Endothelial cell of umbilical vein (primary cell): Measurements from ENCODE around the gene SPACA6. TPM values are rescaled to one million over a fixed set of nuclear protein-coding genes. Genes with fewer than 3 reads are reported as not detected.

ENCODE experiments used
- BruUV-seq: library from RNA; stranded (reverse); fragments of 400-500 nt; replicated peaks from 2 replicates; lab custom pipeline; 2021; lab: Mats Ljungman, UMichigan
- CTCF ChIA-PET: fragments of 300-600, 350-600 bp; sonication (Branson Sonifier 250); formaldehyde crosslinking; loops from one replicate; lab custom pipeline; 2021; ENCODE audit warnings: antibody characterized with exemption, inconsistent platforms; lab: Charles Lee
- POLR2A ChIA-PET: fragments of 300-600, 350-600 bp; sonication (Branson Sonifier 250); formaldehyde crosslinking; loops from one replicate; lab custom pipeline; 2021; ENCODE audit warnings: antibody characterized with exemption, inconsistent platforms; lab: Charles Lee
- DNase-seq: peaks from one replicate; pipeline ENCODE4 v3.0.0-alpha.2; 2011; ENCODE audit warnings: low read depth, low spot score
- FAIRE-seq: peaks from 2 replicates; lab custom pipeline; 2011; peaks lifted over from hg19 to GRCh38; lab: Jason Lieb, UNC
- H2AFZ ChIP-seq: 2 replicates; pipeline ENCODE4 v1.6.0; 2012; ENCODE audit warnings: low read depth, low read length, control low read depth, inconsistent platforms
- H3K27ac ChIP-seq: 2 replicates; pipeline ENCODE4 v1.5.1; 2011; ENCODE audit warnings: low read depth, mild to moderate bottlenecking, control low read depth, low read length, moderate library complexity; ENCODE audit not compliant: insufficient read depth
- H3K27me3 ChIP-seq, 2 experiments: 2 replicates each; pipeline versions ENCODE4 v1.6.0 to v1.6.1; 2011; ENCODE audit warnings: low read length in 2 of 2, mixed read lengths in 1 of 2; ENCODE audit not compliant: control insufficient read depth in 2 of 2, insufficient read depth in 2 of 2
- H3K36me3 ChIP-seq, 2 experiments: 2 replicates in 1 of 2; 3 replicates in 1 of 2; pipeline ENCODE4 v1.5.1; 2011; ENCODE audit warnings: low read length in 2 of 2, mild to moderate bottlenecking in 1 of 2, moderate library complexity in 1 of 2; ENCODE audit not compliant: control insufficient read depth in 2 of 2, insufficient read depth in 2 of 2; ENCODE audit errors: extremely low read depth in 1 of 2
- H3K4me1 ChIP-seq: 3 replicates; pipeline ENCODE4 v1.5.1; 2011; ENCODE audit warnings: mild to moderate bottlenecking, low read length; ENCODE audit not compliant: control insufficient read depth, insufficient read depth; ENCODE audit errors: extremely low read depth
- H3K4me2 ChIP-seq: 2 replicates; pipeline ENCODE4 v1.6.1; 2011; ENCODE audit warnings: low read length, control low read depth, mixed read lengths; ENCODE audit not compliant: insufficient read depth
- H3K4me3 ChIP-seq, 3 experiments: fragments of 200-600 bp in 1 of 3; sonication (generic), shearing (Covaris generic) in 1 of 3; replicated peaks in 1 of 3; 2 replicates each; pipeline ENCODE4 v1.5.1; 2011 to 2016; ENCODE audit warnings: control low read depth in 3 of 3, low read length in 3 of 3, mild to moderate bottlenecking in 2 of 3, inconsistent platforms in 1 of 3, low read depth in 1 of 3, moderate library complexity in 1 of 3; ENCODE audit not compliant: insufficient read depth in 1 of 3
- H3K79me2 ChIP-seq: 2 replicates; pipeline ENCODE4 v1.6.0; 2012; ENCODE audit warnings: low read length, inconsistent platforms; ENCODE audit not compliant: control insufficient read depth, insufficient read depth
- H3K9ac ChIP-seq: replicated peaks from 2 replicates; pipeline ENCODE3; 2011; ENCODE audit warnings: low read length, control low read depth; ENCODE audit not compliant: insufficient read depth; ENCODE audit errors: extremely low read depth
- H3K9me1 ChIP-seq: replicated peaks from 3 replicates; pipeline ENCODE4 v1.6.0; 2011; ENCODE audit warnings: mild to moderate bottlenecking, low read length; ENCODE audit not compliant: control insufficient read depth, insufficient read depth; ENCODE audit errors: extremely low read depth
- H3K9me3 ChIP-seq: replicated peaks from 2 replicates; pipeline ENCODE4 v1.5.1; 2012; ENCODE audit warnings: low read length, inconsistent platforms; ENCODE audit not compliant: control insufficient read depth, insufficient read depth
- H4K20me1 ChIP-seq: replicated peaks from 2 replicates; pipeline ENCODE3; 2011; ENCODE audit warnings: mild to moderate bottlenecking, low read length; ENCODE audit not compliant: control insufficient read depth, insufficient read depth; ENCODE audit errors: extremely low read depth
- CTCF ChIP-seq, 2 donors: IDR thresholded peaks; 1 replicate in 1 of 2; 2 replicates in 1 of 2; pipeline ENCODE4 v1.5.1; 2011; ENCODE audit warnings: low read length in 2 of 2, mild to moderate bottlenecking in 2 of 2, moderate library complexity in 2 of 2, control low read depth in 1 of 2, inconsistent platforms in 1 of 2, low read depth in 1 of 2; ENCODE audit not compliant: insufficient read depth in 1 of 2; ENCODE audit errors: extremely low read depth in 1 of 2
- POLR2A ChIP-seq: IDR thresholded peaks from 2 replicates; pipeline ENCODE4 v1.6.1; 2012; ENCODE audit warnings: low read depth, mild to moderate bottlenecking, control low read depth, low read length
- POLR2AphosphoS5 ChIP-seq: IDR thresholded peaks from 2 replicates; pipeline ENCODE4 v1.6.1; 2012; ENCODE audit warnings: low read depth, mild to moderate bottlenecking, control low read depth, low read length, moderate library complexity; ENCODE audit not compliant: insufficient read depth
- dilution Hi-C: fragments of 300-500 bp; cut with MboI; formaldehyde crosslinking; loops from one replicate; pipeline ENCODE4 v1.15.0; 2019; ENCODE audit warnings: low sequenced_read_pairs; ENCODE audit not compliant: extremely low pct_ligation_motif_present
- intact Hi-C: fragments of 100-400 bp; cut with micrococcal nuclease; formaldehyde crosslinking; loops from one replicate; pipeline ENCODE4 v1.10.0; 2022
- polyA plus RNA-seq, 4 experiments: library from polyadenylated mRNA; depleted of rRNA in 3 of 4; stranded (reverse) in 3 of 4; unstranded in 1 of 4; fragments of >200 nt; gene quantifications; 2 replicates each; pipeline versions ENCODE4 v1.2.1 to v1.2.3, GENCODE V29; 2011 to 2012; ENCODE audit warnings: missing spikeins in 1 of 4
- total RNA-seq: library from RNA; stranded (reverse); gene quantifications from 2 replicates; pipeline ENCODE4 v1.2.3, GENCODE V29; 2021

The SPACA6 gene
- total and polyA plus RNA-seq, 2 donors (not counting 3 experiments of a cell fraction or from before 2014, with no cell fraction given) = 11.9 to 41.1 TPM

DNA sequence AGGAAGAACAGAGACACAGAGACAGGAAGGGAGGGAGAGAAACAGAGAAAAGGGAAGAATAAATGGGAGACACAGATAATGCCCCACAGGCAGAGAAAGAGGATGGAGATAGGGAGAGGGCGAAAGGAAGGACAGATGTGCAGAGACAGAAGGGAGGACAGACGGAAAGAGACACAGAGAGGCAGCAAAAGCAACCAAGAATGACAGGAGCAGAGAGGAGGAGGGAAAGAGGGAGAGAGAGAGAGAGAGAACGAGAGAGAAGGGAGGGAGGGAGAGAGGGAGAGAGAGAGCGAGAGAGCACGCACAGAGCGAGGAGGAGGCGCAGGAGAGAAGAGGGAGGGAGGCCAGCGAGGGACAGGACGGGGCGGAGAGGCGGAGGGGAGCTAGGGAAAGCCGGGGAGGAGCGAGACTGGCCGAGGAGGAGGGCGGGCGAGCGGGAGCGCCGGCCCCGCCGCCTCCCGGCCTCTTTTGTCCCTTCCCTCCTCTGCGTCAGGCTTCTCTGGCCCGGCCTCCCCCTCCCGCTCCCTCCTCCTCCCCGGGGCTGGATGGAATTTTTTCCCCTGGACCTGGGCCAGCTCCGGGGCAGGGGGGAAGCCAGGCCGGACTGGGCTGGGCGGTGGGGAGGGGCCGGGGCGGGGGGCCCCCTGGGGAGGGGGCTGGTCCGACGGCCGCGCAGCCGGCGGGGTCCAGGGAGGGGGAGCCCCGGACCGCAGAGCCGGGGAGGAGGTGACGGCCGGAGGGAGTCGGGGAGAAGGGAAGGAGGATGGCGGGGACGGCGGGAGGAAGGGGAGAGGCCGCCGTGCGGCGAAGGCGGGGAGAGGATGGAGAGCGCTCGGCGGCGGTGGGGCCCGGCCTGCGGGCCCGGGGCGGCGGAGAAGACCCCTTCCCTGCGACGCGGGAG is 4.2 kb upstream of the SPACA6 start:
- dilution Hi-C loops = no loop called here

More for the DNA sequence above, 4.2 kb upstream of the SPACA6 start:
- no TSS peak for BruUV-seq
- DNase-seq (peak; percentile 92), FAIRE-seq (peak; percentile 99)
- Histone ChIP-seq H3K9ac (peak overlapping the region; percentile 97), H4K20me1 (peaks cover 5% of the 10 kb centered on the region), H3K4me2 (peak overlapping the region; percentile 85), H3K27me3 (no peaks in the 10 kb centered on the region), H3K9me1 (no peaks in the 10 kb centered on the region), H3K9me3 (no peaks in the 10 kb centered on the region), H2AFZ (peak overlapping the region; percentile 95), H3K79me2 (peaks cover 49% of the 10 kb centered on the region), H3K36me3 (peaks cover 3 to 4% of the 10 kb centered on the region in 2 experiments), H3K4me1 (peaks cover 24% of the 10 kb centered on the region), H3K4me3 (peak overlapping the region; percentile 73 to 94 (median 91)), H3K27ac (peak overlapping the region; percentile 59)
- TF ChIP-seq POLR2AphosphoS5 (peak; percentile 54), POLR2A (no peak), CTCF (IDR thresholded peaks at IDR 0.05; ENCODE audit: extremely low read depth in 1 of 2, insufficient read depth in 1 of 2, low read depth in 1 of 2, low read length in 2 of 2) (peak in 1 of 2 donors; percentile 3)
- CTCF ChIA-PET = interaction anchor here (0.6 to 2.3 kb wide), 12 partner anchors 9 to 350 kb away, joined by 3 to 27 read pairs (median 5); partner anchors contain the start of gene VSIG10L
- POLR2A ChIA-PET = interaction anchor here (0.5 to 0.8 kb wide), 4 partner anchors 13 to 1553 kb away, joined by 3 to 7 read pairs (median 4); no protein-coding TSS in a partner anchor
- intact Hi-C loops = loop anchor here (1.0 to 10.0 kb wide), 5 partner anchors 15 to 350 kb away; partner anchors contain the start of gene ZNF175
